GM23338 (cell line): Measurements from ENCODE around the gene CNN3. TPM values are rescaled to one million over a fixed set of nuclear protein-coding genes. Genes with fewer than 3 reads are reported as not detected.
A peak's percentile ranks its signal among the peaks of the same experiment; 100 is the strongest.

ENCODE experiments used
- ATAC-seq: fragments of 200-7000 bp; cut with Tn5 transposase; 3 replicates; pipeline ENCODE4 v1.9.1; 2020
- DNase-seq: peaks from one replicate; pipeline ENCODE4 v3.0.0-alpha.2; 2015; ENCODE audit warnings: low spot score
- H2AFZ ChIP-seq: fragments of 200-600 bp; sonication (generic); 2 replicates; pipeline ENCODE4 v1.8.0; 2016; ENCODE audit warnings: antibody characterized with exemption, mild to moderate bottlenecking, moderate library complexity
- H3F3A ChIP-seq: fragments of 200-600 bp; sonication (generic); replicated peaks from 2 replicates; pipeline ENCODE4 v1.8.0; 2017; ENCODE audit warnings: antibody characterized with exemption, mixed run types, low read depth
- H3K27ac ChIP-seq: fragments of 200-600 bp; sonication (generic); 2 replicates; pipeline ENCODE4 v1.6.1; 2016; ENCODE audit warnings: low read depth
- H3K27me3 ChIP-seq: fragments of 200-600 bp; sonication (generic); 2 replicates; pipeline ENCODE4 v1.8.0; 2016; ENCODE audit warnings: mild to moderate bottlenecking, mixed run types, moderate library complexity; ENCODE audit not compliant: insufficient read depth
- H3K36me3 ChIP-seq: fragments of 200-600 bp; sonication (generic); 2 replicates; pipeline ENCODE4 v1.8.0; 2016; ENCODE audit warnings: mild to moderate bottlenecking; ENCODE audit not compliant: insufficient read depth
- H3K4me1 ChIP-seq: fragments of 200-600 bp; sonication (generic); 2 replicates; pipeline ENCODE4 v1.8.0; 2016; ENCODE audit warnings: mild to moderate bottlenecking, moderate library complexity; ENCODE audit not compliant: insufficient read depth
- H3K4me2 ChIP-seq: fragments of 200-600 bp; sonication (generic); 2 replicates; pipeline ENCODE4 v1.7.1; 2017; ENCODE audit warnings: mixed run types
- H3K4me3 ChIP-seq: fragments of 200-600 bp; sonication (generic); 2 replicates; pipeline ENCODE4 v1.6.1; 2016; ENCODE audit warnings: mixed run types
- H3K79me2 ChIP-seq: fragments of 200-600 bp; sonication (generic); replicated peaks from 2 replicates; pipeline ENCODE4 v1.8.0; 2017; ENCODE audit warnings: mild to moderate bottlenecking; ENCODE audit not compliant: insufficient read depth
- H3K9me2 ChIP-seq: fragments of 200-600 bp; sonication (generic); 2 replicates; pipeline ENCODE4 v1.8.0; 2017; ENCODE audit not compliant: insufficient read depth
- H4K20me1 ChIP-seq: fragments of 200-600 bp; sonication (generic); replicated peaks from 2 replicates; pipeline ENCODE4 v1.8.0; 2017; ENCODE audit warnings: mild to moderate bottlenecking; ENCODE audit not compliant: insufficient read depth
- H3K27ac Mint-ChIP-seq: 2 replicates; pipeline ENCODE4 v1.8.0; 2020; ENCODE audit warnings: inconsistent platforms, mild to moderate bottlenecking, moderate library complexity, mixed read lengths
- H3K27me3 Mint-ChIP-seq: 3 replicates; pipeline ENCODE4 v1.8.0; 2022; ENCODE audit warnings: low read depth, mild to moderate bottlenecking, moderate library complexity, mixed read lengths, inconsistent platforms; ENCODE audit not compliant: insufficient read depth, poor library complexity
- H3K36me3 Mint-ChIP-seq: 3 replicates; pipeline ENCODE4 v1.8.0; 2021; ENCODE audit warnings: low read depth, mild to moderate bottlenecking, inconsistent platforms, moderate library complexity, mixed read lengths
- H3K4me1 Mint-ChIP-seq: 3 replicates; pipeline ENCODE4 v1.8.0; 2020; ENCODE audit warnings: mild to moderate bottlenecking, inconsistent platforms, mixed read lengths
- H3K4me3 Mint-ChIP-seq: 3 replicates; pipeline ENCODE4 v1.8.0; 2021; ENCODE audit warnings: moderate library complexity, mild to moderate bottlenecking, inconsistent platforms, mixed read lengths
- H3K9me3 Mint-ChIP-seq: 3 replicates; pipeline ENCODE4 v1.8.0; 2020; ENCODE audit warnings: moderate library complexity, mild to moderate bottlenecking, inconsistent platforms, mixed read lengths
- CREB1 ChIP-seq: fragments of 250-450 bp; sonication (Bioruptor Pico); IDR thresholded peaks from 2 replicates; pipeline ENCODE4 v1.5.0; 2020; ENCODE audit warnings: low read depth, mild to moderate bottlenecking, moderate library complexity
- EZH2 ChIP-seq: fragments of 200-600 bp; sonication (generic); IDR thresholded peaks from one replicate; pipeline ENCODE4 v1.8.0; 2017; ENCODE audit warnings: antibody characterized with exemption, mild to moderate bottlenecking, low read depth; ENCODE audit not compliant: unreplicated experiment
- JUNB ChIP-seq: IDR thresholded peaks from one replicate; pipeline ENCODE4 v1.6.1; 2016; ENCODE audit warnings: antibody characterized with exemption; ENCODE audit not compliant: unreplicated experiment
- NANOG ChIP-seq: IDR thresholded peaks from 2 replicates; pipeline ENCODE4 v1.6.1; 2016; ENCODE audit warnings: antibody characterized with exemption, borderline replicate concordance
- POLR2AphosphoS5 ChIP-seq: IDR thresholded peaks from 2 replicates; pipeline ENCODE4 v1.6.1; 2016; ENCODE audit warnings: antibody characterized with exemption, low read depth
- STAT1 ChIP-seq: IDR thresholded peaks from one replicate; pipeline ENCODE4 v1.6.1; 2016; ENCODE audit warnings: antibody characterized with exemption; ENCODE audit not compliant: unreplicated experiment
- ZNF114 ChIP-seq: fragments of 250-450 bp; sonication (Bioruptor Pico); IDR thresholded peaks from 2 replicates; pipeline ENCODE4 v1.5.0; 2020; ENCODE audit warnings: mild to moderate bottlenecking, moderate library complexity
- ZNF331 ChIP-seq: fragments of 250-450 bp; sonication (Bioruptor Pico); IDR thresholded peaks from 2 replicates; pipeline ENCODE4 v1.5.0; 2020; ENCODE audit warnings: low read depth, mild to moderate bottlenecking, moderate library complexity
- polyA plus RNA-seq: library from polyadenylated mRNA; unstranded; fragments of >200 nt; fragmentation: Nextera tagmentation; extraction: Ambion mirVana; gene quantifications from 2 replicates; pipeline ENCODE4 v1.2.1, GENCODE V29; 2016
- total RNA-seq: library from RNA; depleted of rRNA; stranded (reverse); fragments of >200 nt; shearing (Covaris generic); gene quantifications from 2 replicates; pipeline ENCODE4 v1.2.3, GENCODE V29; 2014
- TF ChIP-seq, protein P1 (sequence below), 2 experiments: fragments of 200-600 bp in 1 of 2; sonication (generic) in 1 of 2; conservative IDR thresholded peaks; 2 replicates each; pipeline versions ENCODE4 v1.5.1 to v1.6.1; 2016 to 2017; ENCODE audit warnings: antibody characterized with exemption in 2 of 2, low read depth in 2 of 2, mild to moderate bottlenecking in 2 of 2, moderate library complexity in 1 of 2
- TF ChIP-seq, protein P2 (sequence below): IDR thresholded peaks from 2 replicates; pipeline ENCODE4 v1.6.1; 2016; ENCODE audit warnings: antibody characterized with exemption

The CNN3 gene
- total and polyA plus RNA-seq, 2 experiments from 2014 or later, result 220 to 312 TPM

DNA sequence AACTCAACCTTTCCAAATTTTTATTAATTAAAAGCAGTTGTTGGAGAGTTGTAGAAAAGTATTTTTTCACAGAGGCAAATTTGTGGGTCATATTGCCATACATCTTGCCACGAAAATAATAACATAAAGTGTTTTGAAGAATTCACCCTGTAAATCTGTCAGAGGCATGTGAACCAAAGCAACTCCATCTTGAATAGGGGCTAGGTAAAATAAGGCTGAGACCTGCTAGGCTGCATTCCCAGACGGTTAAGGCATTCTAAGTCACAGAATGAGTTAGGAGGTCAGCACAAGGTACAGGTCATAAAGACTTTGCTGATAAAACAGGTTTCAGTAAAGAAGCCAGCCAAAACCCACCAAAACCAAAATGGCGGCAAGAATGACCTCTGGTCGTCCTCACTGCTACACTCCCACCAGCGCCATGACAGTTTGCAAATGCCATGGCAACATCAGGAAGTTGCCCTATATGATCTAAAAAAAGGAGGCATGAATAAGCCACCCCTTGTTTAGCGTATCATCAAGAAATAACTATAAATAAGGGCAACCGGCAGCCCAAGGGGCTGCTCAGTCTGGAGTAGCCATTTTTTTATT lies 4.4 kb upstream of the CNN3 start (continued):
- TF ChIP-seq NANOG (no peak), CREB1 (CRISPR knock-in tag) (no peak)

DNA sequence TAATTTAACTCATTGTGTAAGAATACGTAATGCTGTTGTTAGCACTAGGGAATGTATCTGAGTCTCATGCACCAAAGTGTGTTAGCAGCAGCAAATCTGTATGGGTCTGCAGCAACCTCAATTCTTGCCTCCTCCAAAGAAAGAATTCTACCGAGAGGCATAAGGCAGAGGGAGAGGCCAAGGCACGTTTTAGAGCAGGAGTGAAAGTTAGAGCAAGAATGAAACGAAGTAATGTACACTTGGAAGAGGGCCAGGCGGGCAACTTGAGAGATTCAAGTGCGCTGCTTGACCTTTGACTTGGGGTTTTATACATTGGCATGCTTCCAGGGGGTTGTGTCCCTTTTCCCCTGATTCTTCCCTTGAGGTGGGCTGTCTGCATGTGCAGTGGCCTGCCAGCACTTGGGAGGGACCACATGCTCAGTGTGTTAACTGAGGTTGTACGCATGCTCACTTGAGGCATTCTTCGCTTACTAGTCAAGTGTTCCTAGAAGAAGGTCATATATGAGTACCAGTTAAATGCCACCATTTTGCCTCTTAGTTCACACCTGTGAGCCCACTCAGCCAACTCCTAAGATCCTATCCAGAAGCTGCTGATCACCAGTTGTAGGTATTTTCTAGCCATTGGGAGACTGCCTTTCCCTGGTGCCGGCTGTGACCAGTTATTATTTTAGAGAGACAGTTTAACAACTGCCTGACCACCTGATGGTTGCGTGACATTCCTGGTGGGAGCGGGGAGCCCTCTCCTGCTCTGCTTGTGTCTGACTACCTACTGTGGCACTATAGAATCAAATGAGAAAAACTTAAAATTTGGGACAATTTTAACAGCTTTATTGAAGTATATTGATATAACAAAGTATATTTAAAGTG lies 2.7 kb upstream of the CNN3 start:
- H3K27me3 Mint-ChIP-seq, result peaks cover 17% of the 10 kb centered on the region
- H3K4me1 Mint-ChIP-seq, result peaks cover 39% of the 10 kb centered on the region
- peaks cover 15% of the 10 kb centered on the region for H3K36me3 Mint-ChIP-seq
- Histone ChIP-seq H3K4me2 (peak overlapping the region; percentile 85), H3K9me2 (peaks cover 6% of the 10 kb centered on the region; the same call in 1 of the 2 replicates), H3K27me3 (no peaks in the 10 kb centered on the region), H3K36me3 (no peaks in the 10 kb centered on the region), H3K4me1 (peaks cover 29% of the 10 kb centered on the region), H2AFZ (no peak overlapping the region), H3K79me2 (peaks cover 44% of the 10 kb centered on the region), H4K20me1 (peaks cover 7% of the 10 kb centered on the region), H3F3A (peaks cover 12% of the 10 kb centered on the region), H3K27ac (no peak overlapping the region), H3K4me3 (peak overlapping the region; percentile 92; the same call in 1 of the 2 replicates)
- DNase-seq, result no peak
- no peak for ATAC-seq
- peaks cover 4% of the 10 kb centered on the region; the same call in 2 of the 3 replicates for H3K9me3 Mint-ChIP-seq
- TF ChIP-seq, protein P1, sequence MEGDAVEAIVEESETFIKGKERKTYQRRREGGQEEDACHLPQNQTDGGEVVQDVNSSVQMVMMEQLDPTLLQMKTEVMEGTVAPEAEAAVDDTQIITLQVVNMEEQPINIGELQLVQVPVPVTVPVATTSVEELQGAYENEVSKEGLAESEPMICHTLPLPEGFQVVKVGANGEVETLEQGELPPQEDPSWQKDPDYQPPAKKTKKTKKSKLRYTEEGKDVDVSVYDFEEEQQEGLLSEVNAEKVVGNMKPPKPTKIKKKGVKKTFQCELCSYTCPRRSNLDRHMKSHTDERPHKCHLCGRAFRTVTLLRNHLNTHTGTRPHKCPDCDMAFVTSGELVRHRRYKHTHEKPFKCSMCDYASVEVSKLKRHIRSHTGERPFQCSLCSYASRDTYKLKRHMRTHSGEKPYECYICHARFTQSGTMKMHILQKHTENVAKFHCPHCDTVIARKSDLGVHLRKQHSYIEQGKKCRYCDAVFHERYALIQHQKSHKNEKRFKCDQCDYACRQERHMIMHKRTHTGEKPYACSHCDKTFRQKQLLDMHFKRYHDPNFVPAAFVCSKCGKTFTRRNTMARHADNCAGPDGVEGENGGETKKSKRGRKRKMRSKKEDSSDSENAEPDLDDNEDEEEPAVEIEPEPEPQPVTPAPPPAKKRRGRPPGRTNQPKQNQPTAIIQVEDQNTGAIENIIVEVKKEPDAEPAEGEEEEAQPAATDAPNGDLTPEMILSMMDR (conservative IDR thresholded peaks at IDR 0.05; ENCODE audit: low read depth in 2 of 2), result no peak
- TF ChIP-seq ZNF114 (CRISPR knock-in tag) (no peak), JUNB (no peak)
- TF ChIP-seq, protein P2, sequence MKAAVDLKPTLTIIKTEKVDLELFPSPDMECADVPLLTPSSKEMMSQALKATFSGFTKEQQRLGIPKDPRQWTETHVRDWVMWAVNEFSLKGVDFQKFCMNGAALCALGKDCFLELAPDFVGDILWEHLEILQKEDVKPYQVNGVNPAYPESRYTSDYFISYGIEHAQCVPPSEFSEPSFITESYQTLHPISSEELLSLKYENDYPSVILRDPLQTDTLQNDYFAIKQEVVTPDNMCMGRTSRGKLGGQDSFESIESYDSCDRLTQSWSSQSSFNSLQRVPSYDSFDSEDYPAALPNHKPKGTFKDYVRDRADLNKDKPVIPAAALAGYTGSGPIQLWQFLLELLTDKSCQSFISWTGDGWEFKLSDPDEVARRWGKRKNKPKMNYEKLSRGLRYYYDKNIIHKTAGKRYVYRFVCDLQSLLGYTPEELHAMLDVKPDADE, result no peak
- H3K4me3 Mint-ChIP-seq, result peak overlapping the region; percentile 89
- no peak overlapping the region for H3K27ac Mint-ChIP-seq

DNA sequence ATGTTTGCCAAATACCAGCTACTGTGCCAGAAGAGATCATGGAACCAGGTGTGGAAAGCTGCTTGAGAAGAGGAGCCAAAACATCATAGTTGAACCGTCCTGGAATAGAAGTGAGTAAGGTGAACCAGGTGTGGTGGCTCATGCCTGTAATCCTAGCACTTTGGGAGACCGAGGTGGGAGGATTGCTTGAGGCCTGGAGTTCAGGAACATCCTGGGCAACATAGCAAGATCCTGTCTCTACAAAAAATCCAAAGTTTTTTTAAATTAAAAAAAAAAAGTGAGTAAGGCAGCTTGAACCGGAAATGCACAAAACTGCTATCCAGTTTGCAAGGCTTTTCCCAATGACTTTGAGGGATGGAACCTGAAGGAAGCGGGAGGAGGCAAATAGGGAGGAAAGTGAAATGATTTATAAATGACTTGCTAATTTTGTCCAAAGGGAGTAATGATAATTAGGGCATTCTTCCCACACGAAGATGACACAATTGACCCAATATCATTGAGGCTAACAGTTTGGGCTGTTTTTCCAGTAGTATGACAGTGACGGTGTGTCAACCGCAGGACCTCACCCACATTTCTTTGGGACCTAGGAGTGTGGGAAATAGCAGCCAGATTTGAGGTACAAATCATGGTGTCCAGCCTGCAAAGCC lies 1.5 kb upstream of the CNN3 start:
- ATAC-seq, result no peak
- peak overlapping the region; percentile 92 for H3K4me3 ChIP-seq
- peak overlapping the region; percentile 85 for H3K4me2 ChIP-seq
- TF ChIP-seq, protein P1 (conservative IDR thresholded peaks at IDR 0.05; ENCODE audit: low read depth in 2 of 2), result no peak
- TF ChIP-seq JUNB, result no peak
- TF ChIP-seq ZNF331 (CRISPR knock-in tag), result no peak
- TF ChIP-seq STAT1, result no peak
- no peak for TF ChIP-seq CREB1 (CRISPR knock-in tag)
- no peak for TF ChIP-seq NANOG
- TF ChIP-seq POLR2AphosphoS5, result no peak
- no peak for TF ChIP-seq ZNF114 (CRISPR knock-in tag)
- no peak for TF ChIP-seq EZH2

More for the DNA sequence above, 1.5 kb upstream of the CNN3 start:
- peak overlapping the region; percentile 89 for H3K4me3 Mint-ChIP-seq
- no peak for DNase-seq
- peaks cover 56% of the 10 kb centered on the region for H3K79me2 ChIP-seq
- H3K9me3 Mint-ChIP-seq, result peaks cover 4% of the 10 kb centered on the region; the same call in 2 of the 3 replicates
- H3K27me3 Mint-ChIP-seq, result peaks cover 20% of the 10 kb centered on the region
- peaks cover 12% of the 10 kb centered on the region for H3F3A ChIP-seq
- peaks cover 50% of the 10 kb centered on the region for H3K4me1 Mint-ChIP-seq
- peaks cover 20% of the 10 kb centered on the region for H3K36me3 Mint-ChIP-seq
- H4K20me1 ChIP-seq, result peaks cover 19% of the 10 kb centered on the region
- no peaks in the 10 kb centered on the region for H3K36me3 ChIP-seq
- 0 out of 2 replicates have a peak overlapping the region, but pooled peaks have one; percentile 29 for H2AFZ ChIP-seq
- H3K27me3 ChIP-seq, result no peaks in the 10 kb centered on the region
- H3K27ac Mint-ChIP-seq, result peak overlapping the region; percentile 98
- peaks cover 41% of the 10 kb centered on the region for H3K4me1 ChIP-seq
- peak overlapping the region; percentile 97 for H3K27ac ChIP-seq
- H3K9me2 ChIP-seq, result peaks cover 6% of the 10 kb centered on the region; the same call in 1 of the 2 replicates
